Lung (tissue), 12 donors: Measurements from ENCODE around the gene ZFP36L2. TPM values are rescaled to one million over a fixed set of nuclear protein-coding genes. Genes with fewer than 3 reads are reported as not detected.
"Not testable (repeated sequence)": the region's sequence is repeated elsewhere in the genome, so short reads cannot be mapped to it uniquely, and the experiment has no call there.

Experiments
- ATAC-seq: fragments of 200-7000 bp; cut with Tn5 transposase; one replicate; pipeline ENCODE4 v1.9.1; 2020; ENCODE audit warnings: moderate number of reproducible peaks; ENCODE audit not compliant: insufficient read depth, low FRiP score
- DNase-seq, 3 donors: peaks; one replicate each; pipeline ENCODE4 v3.0.0-alpha.2; 2013 to 2017
- H3K27ac ChIP-seq, 2 donors: one replicate each; pipeline ENCODE4 v1.5.1; 2013; ENCODE audit warnings: mild to moderate bottlenecking in 2 of 2, moderate library complexity in 2 of 2, control low read depth in 1 of 2, inconsistent platforms in 1 of 2, low read depth in 1 of 2, low read length in 1 of 2
- H3K27me3 ChIP-seq, 3 donors: one replicate each; pipeline ENCODE4 v1.5.1; 2013; ENCODE audit warnings: low read length in 2 of 3; ENCODE audit not compliant: control insufficient read depth in 3 of 3, insufficient read depth in 3 of 3
- H3K36me3 ChIP-seq, 4 donors: one replicate each; pipeline ENCODE4 v1.5.1; 2013; ENCODE audit warnings: low read length in 4 of 4, mild to moderate bottlenecking in 1 of 4, moderate library complexity in 1 of 4; ENCODE audit not compliant: control insufficient read depth in 4 of 4, insufficient read depth in 4 of 4
- H3K4me1 ChIP-seq, 5 donors: one replicate each; pipeline ENCODE4 v1.5.1; 2013; ENCODE audit warnings: low read length in 5 of 5, mild to moderate bottlenecking in 2 of 5, moderate library complexity in 1 of 5; ENCODE audit not compliant: control insufficient read depth in 5 of 5, insufficient read depth in 5 of 5
- H3K4me3 ChIP-seq: one replicate; pipeline ENCODE4 v1.5.1; 2013; ENCODE audit warnings: mild to moderate bottlenecking, control low read depth, moderate library complexity
- H3K9ac ChIP-seq, 2 donors: one replicate each; pipeline ENCODE4 v1.5.1; 2013; ENCODE audit warnings: low read length in 2 of 2, control low read depth in 1 of 2; ENCODE audit not compliant: insufficient read depth in 1 of 2
- H3K9me3 ChIP-seq, 4 donors: one replicate each; pipeline ENCODE4 v1.5.1; 2013; ENCODE audit warnings: low read length in 3 of 4, mild to moderate bottlenecking in 1 of 4, moderate library complexity in 1 of 4; ENCODE audit not compliant: control insufficient read depth in 4 of 4, insufficient read depth in 3 of 4
- CTCF ChIP-seq: IDR thresholded peaks from 2 replicates; pipeline ENCODE4 v1.5.1; 2012; ENCODE audit warnings: mild to moderate bottlenecking; ENCODE audit errors: control extremely low read depth, extremely low read depth
- WGBS, 2 donors: extraction: QIAGEN DNeasy Blood & Tissue Kit; methylation state at CpG; one replicate each; pipeline ENCODE4 v1.1.7; 2013; 5-methylcytosine and 5-hydroxymethylcytosine counted together
- polyA plus RNA-seq, 2 donors: library from polyadenylated mRNA; stranded (reverse); fragments of 200-250 nt; gene quantifications; one replicate each; pipeline ENCODE4 v1.2.1, GENCODE V29; 2013
- total RNA-seq, 2 donors: library from RNA; depleted of rRNA in 1 of 2; stranded (reverse); fragments of >200 nt in 1 of 2; gene quantifications; one replicate each; pipeline ENCODE4 v1.2.1, GENCODE V29; 2014 to 2021
- donor health status: control.
- donor health status: control.
- donor health status: Bipolar disorder and iron deficiency.
- donor health status: healthy.
- donor health status: DM: yes; HTN: yes; CAD: no.

ZFP36L2 gene
- total and polyA plus RNA-seq, 4 donors = 38.3 to 110 (median 66.6) TPM

GRCh38 chr2:43192744-43193651, 33.4 kb downstream of the ZFP36L2 start:
- H3K27me3 ChIP-seq = no peaks in the 10 kb centered on the region
- no peak overlapping the region for H3K4me3 ChIP-seq
- no peak overlapping the region for H3K9ac ChIP-seq
- no peak for DNase-seq
- no peak for TF ChIP-seq CTCF
- peak overlapping the region in 1 of 2 donors; percentile 11 for H3K27ac ChIP-seq
- H3K36me3 ChIP-seq = no peaks in the 10 kb centered on the region
- no peaks in the 10 kb centered on the region for H3K9me3 ChIP-seq
- H3K4me1 ChIP-seq = peaks cover 0 to 24% (median 8%) of the 10 kb centered on the region in 5 donors
- no peak for ATAC-seq
- 83 to 89% methylated on average over 12 of the region's 12 CpGs for WGBS, 2 donors

- Histone ChIP-seq H3K36me3 (no peaks in the 10 kb centered on the region), H3K27me3 (no peaks in the 10 kb centered on the region), H3K27ac (no peak overlapping the region), H3K4me3 (no peak overlapping the region), H3K9ac (no peak overlapping the region), H3K4me1 (peaks cover 0 to 23% (median 9%) of the 10 kb centered on the region in 5 donors), H3K9me3 (no peaks in the 10 kb centered on the region)
- no peak for ATAC-seq
- no peak for TF ChIP-seq CTCF
- WGBS, 2 donors = 86 to 87% methylated on average over 3 of the region's 3 CpGs
- DNase-seq = no peak
These were observed 34.4 kb downstream of the ZFP36L2 start for GRCh38 chr2:43191947-43192516.

GRCh38 chr2:43190311-43191052, 35.9 kb downstream of the ZFP36L2 start:
- Histone ChIP-seq H3K27me3 (no peaks in the 10 kb centered on the region), H3K9ac (no peak overlapping the region), H3K27ac (no peak overlapping the region), H3K9me3 (no peaks in the 10 kb centered on the region), H3K4me3 (no peak overlapping the region), H3K4me1 (peaks cover 0 to 30% (median 10%) of the 10 kb centered on the region in 5 donors), H3K36me3 (no peaks in the 10 kb centered on the region)
- ATAC-seq (no peak), DNase-seq (no peak)
- TF ChIP-seq CTCF = no peak
- WGBS, 2 donors = 91 to 95% methylated on average over 10 of the region's 10 CpGs

GRCh38 chr2:43189861-43190260, 36.5 kb downstream of the ZFP36L2 start:
- DNase-seq, H3K9me3 ChIP-seq, H3K9ac ChIP-seq, H3K4me3 ChIP-seq, H3K27me3 ChIP-seq, ATAC-seq, H3K27ac ChIP-seq, H3K36me3 ChIP-seq: not testable (repeated sequence)
- H3K4me1 ChIP-seq = peaks cover 0 to 30% (median 10%) of the 10 kb centered on the region in 5 donors
- WGBS, 2 donors = 93 to 95% methylated on average over 7 of the region's 7 CpGs
